ENCODE measurements around the gene SETD7.
A peak's percentile ranks its signal among the peaks of the same experiment; 100 is the strongest.

The SETD7 gene

DNA sequence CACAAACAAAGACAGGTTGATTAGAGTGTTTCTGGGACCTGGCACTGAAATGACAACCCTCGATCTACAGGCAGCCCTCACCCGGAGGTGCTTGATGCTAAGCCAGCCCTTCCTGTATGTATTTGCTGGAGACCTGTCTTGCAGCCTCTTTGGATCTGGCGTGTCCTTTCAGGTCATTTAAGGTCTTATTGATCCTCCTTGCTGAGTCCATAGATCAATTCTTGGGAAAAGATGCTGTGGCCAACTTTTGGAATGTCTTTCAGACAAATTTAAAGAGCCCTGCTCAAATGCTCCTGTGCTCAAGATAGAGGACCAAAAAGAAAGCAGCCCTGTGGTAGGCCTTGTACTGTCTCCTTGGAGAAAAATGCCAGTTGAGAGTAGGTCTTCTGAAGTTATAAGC is 6.8 kb upstream of the SETD7 start:
- no peak overlapping the region for H3K27ac ChIP-seq (ENCODE audit: low read depth, low read length)

DNA sequence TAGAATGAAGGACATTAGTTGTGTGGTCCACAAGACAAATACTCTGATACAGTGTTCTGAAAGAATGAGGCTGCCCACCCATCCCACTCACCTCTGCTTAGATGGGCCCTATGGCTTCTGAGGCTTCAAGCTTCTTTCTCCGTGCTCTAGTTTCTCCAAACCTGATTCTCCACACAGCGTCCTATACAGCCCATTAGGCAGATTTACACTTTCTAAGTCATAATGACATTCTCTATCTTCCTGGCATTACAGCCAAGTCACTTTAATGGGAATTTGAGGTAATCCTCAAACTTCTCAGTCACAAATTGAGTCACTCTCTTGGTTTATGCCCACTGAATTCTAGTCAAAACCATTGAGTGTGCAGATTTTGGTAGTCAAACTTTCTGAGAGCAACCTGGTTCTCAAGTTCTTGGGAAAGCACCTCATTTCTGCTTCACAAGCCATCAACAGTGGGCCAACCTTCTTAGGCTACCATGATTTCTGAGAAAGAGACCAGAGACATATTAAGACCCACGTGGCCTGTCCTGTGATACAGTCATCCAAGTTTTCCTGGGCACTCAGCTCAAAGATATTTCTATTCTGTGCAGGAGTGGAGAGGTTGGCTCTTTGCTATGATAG is 6.2 kb upstream of the SETD7 start:
- Histone ChIP-seq H3K9me3 (ENCODE audit: control insufficient read depth, insufficient read depth, low read length) (no peaks in the 10 kb centered on the region), H3K4me2 (ENCODE audit: low read length) (no peak overlapping the region), H3K36me3 (ENCODE audit: control insufficient read depth, low read length) (no peaks in the 10 kb centered on the region), H3K9me2 (replicated peaks; ENCODE audit: control insufficient read depth, low read length) (no peaks in the 10 kb centered on the region), H3K4me3 (ENCODE audit: low read length) (no peak overlapping the region), H3K27me3 (ENCODE audit: control insufficient read depth, low read length) (no peaks in the 10 kb centered on the region), H4K20me1 (ENCODE audit: control insufficient read depth, insufficient read depth, low read depth, low read length) (no peaks in the 10 kb centered on the region), H3K4me1 (ENCODE audit: control insufficient read depth, low read length) (peaks cover 49% of the 10 kb centered on the region), H3F3A (ENCODE audit: control insufficient read depth, insufficient read depth) (peaks cover 31% of the 10 kb centered on the region), H3K27ac (ENCODE audit: low read depth, low read length) (no peak overlapping the region), H3K79me2 (ENCODE audit: control insufficient read depth, low read length) (no peaks in the 10 kb centered on the region)
- TF ChIP-seq EZH2phosphoT487 (IDR thresholded peaks at IDR 0.05; ENCODE audit: borderline replicate concordance, low read length), result no peak
- TF ChIP-seq, protein P1, sequence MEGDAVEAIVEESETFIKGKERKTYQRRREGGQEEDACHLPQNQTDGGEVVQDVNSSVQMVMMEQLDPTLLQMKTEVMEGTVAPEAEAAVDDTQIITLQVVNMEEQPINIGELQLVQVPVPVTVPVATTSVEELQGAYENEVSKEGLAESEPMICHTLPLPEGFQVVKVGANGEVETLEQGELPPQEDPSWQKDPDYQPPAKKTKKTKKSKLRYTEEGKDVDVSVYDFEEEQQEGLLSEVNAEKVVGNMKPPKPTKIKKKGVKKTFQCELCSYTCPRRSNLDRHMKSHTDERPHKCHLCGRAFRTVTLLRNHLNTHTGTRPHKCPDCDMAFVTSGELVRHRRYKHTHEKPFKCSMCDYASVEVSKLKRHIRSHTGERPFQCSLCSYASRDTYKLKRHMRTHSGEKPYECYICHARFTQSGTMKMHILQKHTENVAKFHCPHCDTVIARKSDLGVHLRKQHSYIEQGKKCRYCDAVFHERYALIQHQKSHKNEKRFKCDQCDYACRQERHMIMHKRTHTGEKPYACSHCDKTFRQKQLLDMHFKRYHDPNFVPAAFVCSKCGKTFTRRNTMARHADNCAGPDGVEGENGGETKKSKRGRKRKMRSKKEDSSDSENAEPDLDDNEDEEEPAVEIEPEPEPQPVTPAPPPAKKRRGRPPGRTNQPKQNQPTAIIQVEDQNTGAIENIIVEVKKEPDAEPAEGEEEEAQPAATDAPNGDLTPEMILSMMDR (IDR thresholded peaks at IDR 0.05; ENCODE audit: low read depth, low read length, poor library complexity, severe bottlenecking), result no peak

More for the DNA sequence above, 6.8 kb upstream of the SETD7 start:
- TF ChIP-seq, protein P1 (IDR thresholded peaks at IDR 0.05; ENCODE audit: low read depth, low read length, poor library complexity, severe bottlenecking), result no peak
- TF ChIP-seq EZH2phosphoT487 (IDR thresholded peaks at IDR 0.05; ENCODE audit: borderline replicate concordance, low read length), result no peak
- Histone ChIP-seq H3K9me2 (replicated peaks; ENCODE audit: control insufficient read depth, low read length) (no peaks in the 10 kb centered on the region), H3K4me3 (ENCODE audit: low read length) (no peak overlapping the region), H3K79me2 (ENCODE audit: control insufficient read depth, low read length) (no peaks in the 10 kb centered on the region), H3F3A (ENCODE audit: control insufficient read depth, insufficient read depth) (peaks cover 24% of the 10 kb centered on the region), H3K9me3 (ENCODE audit: control insufficient read depth, insufficient read depth, low read length) (no peaks in the 10 kb centered on the region), H3K4me2 (ENCODE audit: low read length) (no peak overlapping the region), H3K36me3 (ENCODE audit: control insufficient read depth, low read length) (no peaks in the 10 kb centered on the region), H3K4me1 (ENCODE audit: control insufficient read depth, low read length) (peaks cover 46% of the 10 kb centered on the region), H4K20me1 (ENCODE audit: control insufficient read depth, insufficient read depth, low read depth, low read length) (no peaks in the 10 kb centered on the region), H3K27me3 (ENCODE audit: control insufficient read depth, low read length) (no peaks in the 10 kb centered on the region)

DNA sequence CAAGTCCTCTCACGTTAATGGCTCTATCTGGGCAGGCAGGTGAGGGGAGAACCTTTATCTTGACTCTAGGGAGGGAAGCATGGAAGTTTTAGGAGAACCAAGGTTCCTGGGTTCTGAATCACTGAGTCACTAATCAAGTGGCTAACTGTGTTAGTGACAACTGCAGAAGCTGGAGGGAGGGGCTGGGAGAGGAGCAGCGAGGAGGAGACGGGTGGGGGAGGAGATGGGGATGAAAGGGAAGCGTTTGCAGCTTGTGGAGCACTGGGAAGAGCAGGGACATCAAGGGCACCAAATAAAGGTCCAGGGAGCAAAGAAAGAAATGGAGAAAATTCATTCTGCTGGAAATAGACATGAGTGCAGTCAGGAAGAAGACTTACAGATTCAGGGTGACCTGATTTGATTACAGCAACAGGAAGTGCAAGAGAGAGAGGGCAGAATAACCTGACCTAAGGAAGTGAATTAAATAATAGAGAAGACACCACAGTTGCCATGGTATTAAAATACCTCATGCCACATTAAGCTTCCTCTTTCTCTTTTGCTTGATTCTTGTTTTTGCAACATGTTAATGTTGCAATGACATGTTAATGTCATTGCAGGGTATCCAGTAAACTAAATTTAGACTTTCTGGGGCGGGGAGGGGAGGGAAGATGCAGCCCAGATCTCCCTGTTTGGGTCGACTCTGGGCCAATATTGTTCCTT is 4.5 kb upstream of the SETD7 start:
- Histone ChIP-seq H4K20me1 (ENCODE audit: control insufficient read depth, insufficient read depth, low read depth, low read length) (no peaks in the 10 kb centered on the region), H3K27me3 (ENCODE audit: control insufficient read depth, low read length) (no peaks in the 10 kb centered on the region), H3K79me2 (ENCODE audit: control insufficient read depth, low read length) (peaks cover 7% of the 10 kb centered on the region), H3K9me2 (replicated peaks; ENCODE audit: control insufficient read depth, low read length) (no peaks in the 10 kb centered on the region), H3K4me1 (ENCODE audit: control insufficient read depth, low read length) (peaks cover 54% of the 10 kb centered on the region), H3K36me3 (ENCODE audit: control insufficient read depth, low read length) (peaks cover 4% of the 10 kb centered on the region; the same call in 1 of the 2 replicates), H3F3A (ENCODE audit: control insufficient read depth, insufficient read depth) (peaks cover 32% of the 10 kb centered on the region), H3K9me3 (ENCODE audit: control insufficient read depth, insufficient read depth, low read length) (no peaks in the 10 kb centered on the region), H3K27ac (ENCODE audit: low read depth, low read length) (peak overlapping the region; percentile 91), H3K4me3 (ENCODE audit: low read length) (peak overlapping the region; percentile 77), H3K4me2 (ENCODE audit: low read length) (peak overlapping the region; percentile 99)
- TF ChIP-seq, protein P1 (IDR thresholded peaks at IDR 0.05; ENCODE audit: low read depth, low read length, poor library complexity, severe bottlenecking), result no peak
- no peak for TF ChIP-seq EZH2phosphoT487 (IDR thresholded peaks at IDR 0.05; ENCODE audit: borderline replicate concordance, low read length)
